ENCODE results near the gene ZFR. TPM values are rescaled to one million over a fixed set of nuclear protein-coding genes. Genes with fewer than 3 reads are reported as not detected.

ZFR gene
- total and polyA plus RNA-seq, 9 of the 15 experiments (the other 6 are each of a cell fraction or from before 2014, with no cell fraction given): 35.5 to 108 (median 71.1) TPM

- 0 out of 2 replicates have a peak, but pooled peaks have one; percentile 4 for TF ChIP-seq SRSF1 (IDR thresholded peaks at IDR 0.05; ENCODE audit: low read depth, low read length)
- TF ChIP-seq ZNF384 (IDR thresholded peaks at IDR 0.05; ENCODE audit: low read depth, low read length): 0 out of 2 replicates have a peak, but pooled peaks have one; percentile 17
- TF ChIP-seq HIVEP1 (CRISPR knock-in tag; IDR thresholded peaks at IDR 0.05): no peak
- peak; percentile 75; the same call in 1 of the 2 replicates for TF ChIP-seq ZBTB2 (IDR thresholded peaks at IDR 0.05)
- TF ChIP-seq POLR2B (IDR thresholded peaks at IDR 0.05; ENCODE audit: low read depth, partially characterized antibody): peak; percentile 63
- no peak for TF ChIP-seq PKNOX1 (IDR thresholded peaks at IDR 0.05)
- TF ChIP-seq TRIM24 (IDR thresholded peaks at IDR 0.05): peak in 1 of 2 experiments; percentile 28; a peak in 1 of 4 replicates
- TF ChIP-seq PREB (CRISPR knock-in tag; IDR thresholded peaks at IDR 0.05): no peak
- no peak for TF ChIP-seq ZFP36 (IDR thresholded peaks at IDR 0.05; ENCODE audit: low read depth, low read length, partially characterized antibody)
- TF ChIP-seq TCF3 (CRISPR knock-in tag; IDR thresholded peaks at IDR 0.05): no peak; the same call in 1 of the 2 replicates
- no peak for TF ChIP-seq REST (IDR thresholded peaks at IDR 0.05; ENCODE audit: borderline replicate concordance)
- TF ChIP-seq REST (CRISPR knock-in tag; IDR thresholded peaks at IDR 0.05; ENCODE audit: low read depth): no peak
- TF ChIP-seq MEIS2 (IDR thresholded peaks at IDR 0.05; ENCODE audit: partially characterized antibody): peak; percentile 78
- TF ChIP-seq MAX (CRISPR knock-in tag; IDR thresholded peaks at IDR 0.05): peak; percentile 98
- TF ChIP-seq L3MBTL2 (IDR thresholded peaks at IDR 0.05): peak; percentile 100
These were observed at the start of gene ZFR (continued) for GRCh38 chr5:32444431-32445286.
